Measurements from ENCODE around the gene SPRYD7.
"Not testable (repeated sequence)": the region's sequence is repeated elsewhere in the genome, so short reads cannot be mapped to it uniquely, and the experiment has no call there.

The SPRYD7 gene

DNA sequence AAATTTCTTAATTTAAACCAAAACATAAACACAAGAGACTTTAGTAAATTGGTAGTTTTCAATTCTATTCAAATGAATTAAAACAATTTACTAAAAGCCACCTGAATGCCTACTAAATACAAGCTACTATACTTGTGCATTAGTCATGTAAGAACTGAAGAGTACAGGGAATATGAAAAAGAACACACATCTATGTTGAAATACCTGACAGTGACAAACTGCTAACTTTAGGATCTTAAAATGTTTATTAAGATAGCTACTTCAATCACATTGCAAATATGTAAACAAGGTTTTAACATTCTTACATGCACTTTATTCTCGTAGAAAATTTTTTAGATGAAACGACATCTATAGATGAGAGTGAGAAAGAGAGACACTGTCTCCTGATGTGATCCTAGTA, 4.1 kb downstream of the SPRYD7 start:
- no peak for DNase-seq

DNA sequence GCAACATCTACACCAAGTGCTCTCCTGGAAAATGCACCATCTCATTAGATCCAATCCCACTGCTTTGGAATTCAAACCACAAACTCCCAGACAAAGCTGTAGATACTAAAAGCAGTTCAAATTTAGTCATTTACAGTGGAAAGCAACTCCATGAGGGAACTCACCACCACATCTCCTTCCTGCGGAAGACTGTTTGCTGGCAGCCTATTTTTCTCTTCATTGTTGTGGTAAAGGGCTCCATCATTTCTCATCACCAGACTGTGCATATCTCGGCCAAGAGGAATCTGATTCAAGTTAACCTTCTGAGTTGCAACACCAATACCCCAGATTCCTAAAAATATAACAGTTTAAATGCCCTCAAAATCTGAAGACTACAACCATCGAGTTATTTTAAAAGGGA, 8.4 kb downstream of the SPRYD7 start:
- DNase-seq: no peak

DNA sequence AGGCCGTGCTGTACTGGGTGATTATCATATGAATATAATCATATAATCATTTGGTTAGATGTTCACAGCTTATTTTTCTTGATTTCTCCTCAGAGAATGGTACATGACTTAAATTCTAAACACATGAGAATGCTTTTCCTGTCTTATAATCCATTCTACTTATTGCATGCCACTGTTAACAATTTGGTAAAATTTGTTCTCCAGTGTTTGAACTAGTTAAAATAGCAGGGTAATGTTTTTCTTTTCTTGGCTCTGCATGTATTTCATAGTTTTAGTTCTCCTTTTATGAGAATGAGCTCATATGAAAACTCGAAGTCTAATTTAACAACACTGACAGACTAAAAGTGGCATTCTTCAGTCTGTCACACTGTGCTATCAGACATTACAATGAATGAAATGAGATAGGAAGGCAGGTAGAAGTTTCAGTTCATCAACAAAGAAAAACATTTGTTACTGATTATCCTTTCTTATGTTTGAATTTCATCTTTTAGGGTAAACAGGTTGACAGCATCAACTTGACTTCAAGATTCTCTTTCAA, 10.2 kb downstream of the SPRYD7 start:
- no peak for DNase-seq

DNA sequence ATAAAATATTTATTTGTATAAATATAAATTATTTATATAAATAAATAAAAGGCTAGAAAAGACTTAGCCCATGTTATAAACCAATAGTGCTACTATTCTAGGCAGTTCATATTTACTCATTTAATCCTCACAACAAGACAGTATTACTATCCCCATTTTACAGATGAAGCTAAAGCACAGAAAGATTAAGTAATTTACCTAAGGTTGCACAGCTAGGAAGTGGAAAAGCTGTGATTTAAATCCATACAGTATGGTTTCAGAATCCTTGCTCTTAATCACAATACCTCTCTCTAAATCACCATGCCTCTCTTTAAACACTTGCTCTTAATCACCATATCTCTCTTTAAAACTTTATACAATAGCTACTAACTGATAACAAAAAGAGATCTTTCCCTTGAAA, 13.8 kb downstream of the SPRYD7 start:
- no peak for DNase-seq

DNA sequence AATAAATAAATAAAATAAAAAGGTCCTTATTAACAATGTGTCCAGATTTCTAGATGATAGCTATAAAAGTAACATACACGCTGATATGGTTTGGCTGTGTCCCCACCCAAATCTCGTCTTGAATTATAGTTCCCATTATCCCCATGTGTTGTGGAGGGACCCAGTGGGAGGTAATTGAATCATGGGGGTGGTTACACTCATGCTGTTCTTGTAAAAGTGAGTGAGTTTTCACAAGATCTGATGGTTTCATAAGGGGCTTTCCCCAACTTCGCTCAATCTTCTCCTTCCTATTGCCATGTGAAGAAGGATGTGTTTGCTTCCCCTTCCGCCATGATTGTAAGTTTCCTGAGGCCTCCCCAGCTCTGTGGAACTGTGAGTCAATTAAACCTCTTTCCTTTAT, 15.2 kb downstream of the SPRYD7 start:
- DNase-seq: not testable (repeated sequence)

DNA sequence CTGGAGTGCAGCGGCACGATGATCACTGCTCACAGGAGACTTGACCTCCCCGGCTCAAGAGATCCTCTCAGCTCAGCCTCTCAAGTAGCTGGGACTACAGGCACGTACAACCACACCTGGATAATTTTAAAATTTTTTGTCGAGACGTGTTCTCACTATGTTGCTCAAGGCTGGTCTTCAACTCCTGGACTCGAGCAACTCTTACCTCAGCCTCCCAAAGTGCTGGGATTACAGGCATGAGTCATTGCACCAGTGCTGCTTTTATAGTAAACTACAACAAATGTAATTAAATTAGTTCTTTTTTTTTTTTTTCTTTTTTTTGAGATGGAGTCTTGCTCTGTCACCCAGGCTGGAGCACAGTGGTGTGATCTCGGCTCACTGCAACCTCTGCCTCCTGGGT, 18.0 kb downstream of the SPRYD7 start:
- not testable (repeated sequence) for DNase-seq

DNA sequence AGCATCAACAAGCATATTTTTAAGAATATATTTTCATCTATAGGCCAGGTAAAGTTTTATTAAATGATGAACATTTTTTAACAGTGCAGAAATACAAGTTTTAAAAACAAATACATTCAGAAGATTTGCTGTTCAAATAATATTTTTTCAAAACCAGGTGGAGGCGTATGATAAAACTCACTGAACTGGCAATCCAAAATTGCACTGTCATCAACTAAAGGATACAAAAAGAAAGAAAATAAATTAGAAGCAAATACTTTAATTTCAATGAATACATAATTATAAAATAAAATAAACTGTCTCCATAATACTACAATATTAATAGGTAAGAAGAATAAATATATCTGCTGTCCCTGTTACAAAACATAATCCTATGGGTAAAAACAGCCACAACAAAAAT, 21.2 kb downstream of the SPRYD7 start:
- no peak for DNase-seq

DNA sequence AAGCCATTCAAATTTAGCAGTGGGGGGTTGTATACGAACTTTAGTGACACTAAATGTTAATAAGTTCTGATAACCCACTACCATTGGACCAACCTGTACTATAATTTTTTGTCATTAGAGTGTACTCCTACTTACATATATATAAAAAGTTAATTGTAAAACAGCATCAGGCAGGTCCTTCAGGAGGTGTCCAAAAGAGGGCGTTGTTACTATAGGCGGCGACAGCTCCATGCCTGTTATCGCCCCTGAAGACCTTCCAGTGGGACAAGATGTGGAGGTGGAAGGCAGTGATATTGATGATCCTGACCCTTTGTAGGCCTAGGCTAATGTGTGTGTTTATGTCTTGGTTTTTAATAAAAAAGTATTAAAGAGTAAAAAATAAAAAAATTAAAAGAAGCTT, 27.5 kb downstream of the SPRYD7 start:
- DNase-seq: peak; percentile 28

DNA sequence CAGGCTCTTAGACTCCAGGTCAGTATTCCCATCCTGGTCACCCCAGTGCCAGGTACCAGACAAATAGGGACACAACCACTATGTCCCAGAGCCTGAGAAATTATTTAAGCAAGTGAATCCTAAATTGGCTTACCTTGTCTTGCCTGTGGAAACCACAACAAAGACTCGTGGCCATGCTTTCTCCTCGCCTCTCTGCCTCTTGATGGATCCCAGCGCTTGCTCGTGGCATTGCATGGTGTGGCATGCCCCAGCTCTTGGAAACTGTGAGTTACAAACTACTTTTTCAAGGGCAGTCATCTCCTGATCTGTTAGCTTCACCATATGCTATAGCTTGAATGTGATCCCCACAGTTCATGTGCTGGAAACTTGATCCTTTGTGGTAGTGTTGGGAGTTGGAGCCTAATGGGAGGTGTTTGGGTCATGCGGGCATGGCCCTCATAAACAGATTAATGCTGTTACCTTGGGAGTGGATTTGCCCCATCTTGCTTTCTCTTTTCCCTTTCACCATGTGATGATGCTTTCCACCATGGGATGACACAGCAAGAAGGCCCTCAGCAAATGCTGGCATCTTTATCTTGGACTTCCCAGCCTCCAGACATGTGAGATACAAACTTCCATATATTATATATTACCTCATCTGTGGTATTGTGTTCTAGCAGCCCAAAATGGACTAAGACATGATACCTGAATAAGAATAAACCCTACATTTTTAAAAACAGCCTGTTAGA, 31.2 kb downstream of the SPRYD7 start:
- no peak for DNase-seq

DNA sequence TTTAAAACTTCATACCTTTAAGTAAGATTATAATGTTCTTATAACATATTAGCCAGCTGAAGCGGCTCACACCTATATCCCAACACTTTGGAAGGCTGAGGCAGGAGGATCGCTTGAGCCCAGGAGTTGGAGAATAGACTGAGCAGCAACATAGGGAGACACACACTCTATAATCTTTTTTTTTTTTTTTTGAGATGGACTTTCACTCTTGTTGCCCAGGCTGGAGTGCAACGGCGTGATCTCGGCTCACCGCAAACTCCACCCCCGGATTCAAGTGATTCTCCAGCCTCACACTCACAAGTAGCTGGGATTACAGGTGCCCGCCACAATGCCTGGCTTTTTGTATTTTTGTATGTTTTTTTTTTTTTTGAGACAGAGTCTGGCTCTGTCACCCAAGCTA, 37.3 kb downstream of the SPRYD7 start:
- no peak for DNase-seq

DNA sequence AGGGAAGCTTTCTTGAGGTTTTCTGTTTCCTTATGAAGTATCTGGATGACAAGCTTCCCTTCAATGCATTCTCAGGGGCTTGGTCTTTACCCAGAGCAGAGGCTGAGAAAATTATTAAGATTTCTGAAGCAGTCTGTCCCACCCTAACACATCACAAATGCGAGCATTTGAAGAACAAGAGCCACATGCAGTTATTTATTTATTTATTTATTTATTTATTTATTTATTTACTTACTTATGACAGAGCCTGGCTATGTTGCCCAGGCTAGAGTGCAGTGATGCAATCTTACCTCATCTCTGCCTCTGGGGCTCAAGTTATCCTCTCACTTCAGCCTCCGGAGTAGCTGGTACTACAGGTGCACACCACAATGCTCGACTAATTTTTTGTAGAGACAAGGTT, 38.4 kb downstream of the SPRYD7 start:
- no peak for DNase-seq

DNA sequence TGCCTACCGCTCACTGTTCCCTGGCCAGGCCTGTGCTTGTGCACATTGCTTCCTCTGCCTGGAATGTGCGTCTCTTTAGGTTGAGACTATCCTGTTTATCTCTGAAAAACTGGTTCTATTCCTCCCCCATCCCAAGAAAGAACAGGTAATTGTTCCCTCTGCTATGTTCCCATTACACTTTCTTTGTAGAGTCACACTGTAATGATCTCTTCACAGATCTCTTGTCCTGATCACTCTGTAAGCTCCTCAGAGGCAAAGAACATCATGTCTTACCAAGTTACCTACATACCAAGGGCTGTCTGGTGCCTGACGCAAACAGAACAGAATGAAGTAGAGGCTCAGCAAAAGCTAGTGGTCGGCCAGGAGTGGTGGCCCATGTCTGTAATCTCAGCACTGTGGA, 40.3 kb downstream of the SPRYD7 start:
- no peak for DNase-seq

DNA sequence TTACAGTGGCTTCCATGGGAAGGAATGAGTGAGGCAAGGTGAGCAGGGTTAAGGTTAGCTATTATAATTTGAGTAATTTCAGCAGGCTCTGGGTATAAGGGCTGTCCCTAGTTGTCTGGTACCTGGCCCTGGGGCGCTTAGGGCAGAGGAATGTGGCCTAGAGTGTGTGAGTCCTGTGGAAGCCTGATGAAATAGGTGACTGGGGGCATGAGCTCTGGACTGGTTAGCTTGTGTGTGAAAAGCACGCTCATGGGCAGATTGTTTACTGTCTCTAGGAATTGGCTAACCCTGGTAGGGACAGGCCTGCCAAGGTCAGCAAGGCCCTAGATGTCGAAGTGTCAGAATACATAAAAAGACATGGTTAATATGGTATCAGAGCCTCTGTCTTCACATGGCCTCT, 42.5 kb downstream of the SPRYD7 start:
- no peak for DNase-seq

DNA sequence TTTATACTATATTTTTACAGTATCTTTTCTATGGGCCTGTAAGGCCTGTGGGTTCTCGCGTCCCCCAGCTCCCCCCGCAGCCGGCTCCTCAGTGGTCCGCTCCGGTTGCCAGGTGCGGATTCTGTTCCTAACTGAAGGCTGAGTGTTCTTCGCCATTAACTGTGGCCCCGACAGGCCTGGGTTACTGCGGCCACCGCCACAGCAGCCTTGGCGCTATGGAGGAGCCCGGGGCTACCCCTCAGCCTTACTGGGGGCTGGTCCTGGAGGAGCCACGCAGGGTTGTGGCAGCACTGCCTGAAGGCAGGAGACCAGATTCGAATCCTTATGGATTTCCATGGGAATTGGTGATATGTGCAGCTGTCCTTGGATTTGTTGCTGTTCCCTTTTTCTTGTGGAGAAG, 45.8 kb downstream of the SPRYD7 start:
- no peak for DNase-seq

DNA sequence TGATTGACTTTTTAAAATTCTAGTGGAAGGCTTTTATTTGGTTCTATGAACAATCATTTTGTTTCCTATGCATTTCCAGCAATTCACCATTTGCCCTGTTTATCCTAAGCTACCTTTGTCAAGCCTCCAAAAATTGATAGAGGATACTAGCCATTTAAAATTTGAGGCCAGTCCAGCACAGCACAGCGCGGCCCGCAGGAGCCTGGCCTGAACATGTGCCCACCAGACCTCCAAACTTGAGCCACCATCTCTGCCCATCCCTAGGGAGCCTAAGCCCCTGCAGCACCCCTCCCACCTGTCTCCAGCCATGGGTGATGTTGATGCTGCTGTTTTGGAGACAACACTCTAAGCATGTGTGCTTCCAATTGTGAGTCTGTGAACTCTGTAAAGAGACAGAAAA, 57.5 kb downstream of the SPRYD7 start:
- DNase-seq: no peak

DNA sequence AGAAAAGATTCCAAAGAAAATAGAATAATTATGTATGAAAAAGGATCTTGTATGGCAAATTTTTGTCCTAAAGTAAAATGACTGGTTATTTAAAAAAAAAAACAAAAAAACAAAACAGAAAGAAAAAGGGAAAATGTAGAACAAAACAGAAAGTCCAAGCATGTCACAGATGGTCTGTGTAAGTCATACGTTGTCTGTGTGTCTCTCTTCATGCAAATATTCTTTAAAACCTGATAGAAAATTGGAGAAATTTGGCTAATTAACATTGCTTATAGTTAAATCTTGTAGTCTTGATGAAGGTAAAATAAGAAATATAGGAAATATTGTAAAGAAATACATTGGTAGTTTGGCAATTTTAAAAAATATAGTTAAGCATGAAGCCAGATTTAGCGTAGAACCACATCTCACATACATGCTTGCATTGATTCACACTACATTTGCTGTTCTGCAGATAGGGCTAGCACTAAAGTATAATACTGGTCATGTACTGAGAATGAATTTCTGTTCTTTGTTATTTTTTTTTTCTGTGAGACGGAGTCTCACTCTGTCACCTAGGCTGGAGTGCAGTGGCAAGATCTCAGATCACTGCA, 58.4 kb downstream of the SPRYD7 start:
- peak; percentile 14 for DNase-seq

DNA sequence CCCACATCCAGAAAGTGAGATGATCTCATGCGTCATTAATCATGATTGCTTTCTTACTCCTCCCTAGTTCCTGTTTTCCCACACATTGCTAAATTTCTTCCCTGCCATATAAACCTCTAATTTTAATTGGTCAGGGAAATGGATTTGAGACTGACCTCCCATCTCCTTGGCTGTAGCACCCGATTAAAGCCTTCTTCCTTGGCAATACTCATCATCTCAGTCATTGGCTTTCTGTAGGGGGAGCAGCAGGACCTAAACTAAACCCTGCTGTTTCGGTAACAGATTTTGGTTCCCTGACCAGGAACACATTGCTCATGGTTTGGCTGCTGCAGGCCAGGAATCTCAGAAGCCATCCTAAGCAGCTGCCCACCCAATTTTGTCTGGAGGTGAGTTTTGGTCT, 61.7 kb downstream of the SPRYD7 start:
- DNase-seq: no peak

DNA sequence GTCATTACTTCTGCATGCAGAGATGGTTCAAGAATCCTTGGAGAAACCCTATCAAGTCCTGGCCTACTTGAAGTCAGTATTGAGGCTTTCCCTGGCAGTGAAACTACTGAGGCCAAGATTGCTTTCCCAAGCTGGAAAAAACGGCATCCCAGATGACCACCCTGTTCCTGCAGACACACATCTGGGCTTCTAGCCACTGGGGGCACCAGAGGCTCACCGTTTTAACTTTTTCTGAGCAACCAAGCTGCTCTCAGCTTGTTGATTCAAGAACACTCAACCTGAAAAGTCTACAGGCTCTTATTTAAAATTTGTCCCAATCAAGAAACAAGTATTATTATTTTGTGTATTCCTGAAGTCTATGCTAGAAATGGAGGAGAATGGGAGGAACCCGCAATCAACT, 66.6 kb downstream of the SPRYD7 start:
- peak; percentile 27 for DNase-seq

DNA sequence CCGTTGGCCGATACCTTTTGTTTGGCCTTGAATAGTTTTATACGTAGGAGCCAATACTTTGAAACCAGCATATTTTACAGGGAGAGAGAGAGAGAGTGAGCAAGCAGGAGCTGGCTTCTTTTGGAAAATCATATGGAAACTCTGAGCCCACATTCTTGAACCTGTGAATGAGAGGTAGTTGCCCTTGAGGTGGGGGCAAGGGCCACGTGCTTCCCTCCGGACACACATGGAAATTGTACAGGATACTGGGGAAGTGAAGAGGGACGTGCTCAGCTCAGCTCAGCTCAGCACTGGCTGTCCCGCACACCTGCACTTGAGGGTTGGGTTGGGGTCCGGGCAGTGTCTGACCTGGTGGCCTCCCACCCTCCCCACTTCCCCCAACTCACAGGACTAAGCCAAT, 68.3 kb downstream of the SPRYD7 start:
- DNase-seq: no peak

DNA sequence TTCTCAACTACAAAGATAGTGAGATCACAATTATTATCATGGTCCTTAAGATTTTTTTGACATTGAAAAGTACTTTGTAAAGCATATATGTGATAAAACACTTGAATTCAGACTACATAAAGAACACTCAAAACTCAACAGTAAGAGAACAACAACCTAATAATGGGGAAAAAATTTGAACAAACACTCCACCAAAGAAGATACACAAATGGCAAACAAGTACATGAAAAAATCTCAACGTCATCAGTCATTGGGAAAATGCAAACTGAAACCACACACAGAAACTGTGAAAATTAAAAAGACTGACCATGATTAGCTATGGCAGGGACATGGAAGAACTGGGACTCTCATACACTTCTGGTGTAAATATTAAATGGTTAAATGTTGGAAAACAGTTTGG, 70.9 kb downstream of the SPRYD7 start:
- no peak for DNase-seq

DNA sequence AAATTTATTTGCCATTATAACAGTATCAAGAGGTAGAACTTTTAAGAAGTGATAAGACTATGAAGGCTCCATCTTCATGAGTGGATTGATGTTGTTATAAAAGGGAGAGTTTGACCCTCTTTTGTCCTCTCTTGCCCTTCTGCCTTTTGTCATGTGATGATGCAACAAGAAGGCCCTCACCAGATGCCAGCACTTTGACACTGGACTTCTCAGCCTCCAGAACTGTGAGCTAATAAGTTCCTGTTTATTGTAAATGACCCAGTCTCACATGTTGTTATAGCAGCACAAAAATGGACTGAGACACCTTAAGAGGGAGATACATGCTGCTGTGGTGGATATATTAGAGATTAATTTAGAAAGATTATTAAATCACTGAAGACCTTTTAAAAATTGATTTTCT, 71.6 kb downstream of the SPRYD7 start:
- no peak for DNase-seq

All from hematopoietic multipotent progenitor cell treated with erythropoietin and hydrocortisone succinate and interleukin-3 and kit ligand, for 6 days (in vitro differentiated cells).